Osteocyte (in vitro differentiated cells): ENCODE measurements around the gene SAMD14. TPM values are rescaled to one million over a fixed set of nuclear protein-coding genes. Genes with fewer than 3 reads are reported as not detected.

ENCODE experiments used
- DNase-seq: peaks from one replicate; pipeline ENCODE4 v3.0.0; 2021; ENCODE audit warnings: mixed read lengths; ENCODE audit not compliant: unreplicated experiment; ENCODE audit errors: extremely low spot score
- H3K27ac Mint-ChIP-seq: one replicate; pipeline ENCODE4 v1.8.0; 2021; ENCODE audit warnings: mild to moderate bottlenecking, mixed read lengths; ENCODE audit not compliant: unreplicated experiment
- H3K27me3 Mint-ChIP-seq: one replicate; pipeline ENCODE4 v1.8.0; 2021; ENCODE audit warnings: mixed read lengths; ENCODE audit not compliant: unreplicated experiment
- H3K36me3 Mint-ChIP-seq: one replicate; pipeline ENCODE4 v1.8.0; 2021; ENCODE audit warnings: mixed read lengths; ENCODE audit not compliant: unreplicated experiment
- H3K4me1 Mint-ChIP-seq: one replicate; pipeline ENCODE4 v1.8.0; 2021; ENCODE audit warnings: mixed read lengths; ENCODE audit not compliant: unreplicated experiment
- H3K4me3 Mint-ChIP-seq: one replicate; pipeline ENCODE4 v1.8.0; 2021; ENCODE audit warnings: mild to moderate bottlenecking, moderate library complexity, mixed read lengths; ENCODE audit not compliant: unreplicated experiment
- H3K9me3 Mint-ChIP-seq: one replicate; pipeline ENCODE4 v1.8.0; 2021; ENCODE audit warnings: mixed read lengths; ENCODE audit not compliant: unreplicated experiment
- CTCF ChIP-seq: fragments of 200-600 bp; sonication (generic); IDR thresholded peaks from 2 replicates; pipeline ENCODE4 v1.5.0; 2021; ENCODE audit warnings: antibody characterized with exemption, mild to moderate bottlenecking, moderate library complexity
- total RNA-seq: library from RNA; stranded (reverse); gene quantifications from 2 replicates; pipeline ENCODE4 v1.2.1, GENCODE V29; 2021

SAMD14 gene
- total RNA-seq, 1 donor from 2014 or later = 36.8 TPM

- no peak for TF ChIP-seq CTCF
- H3K36me3 Mint-ChIP-seq = peaks cover 13% of the 10 kb centered on the region
- DNase-seq = no peak
- H3K27ac Mint-ChIP-seq = peak overlapping the region; percentile 67
- H3K4me1 Mint-ChIP-seq = peaks cover 61% of the 10 kb centered on the region
- no peaks in the 10 kb centered on the region for H3K27me3 Mint-ChIP-seq
- H3K9me3 Mint-ChIP-seq = no peaks in the 10 kb centered on the region
- H3K4me3 Mint-ChIP-seq = no peak overlapping the region
Observed at GRCh38 chr17:50132104-50132794, 2.3 kb upstream of the SAMD14 start.

DNA sequence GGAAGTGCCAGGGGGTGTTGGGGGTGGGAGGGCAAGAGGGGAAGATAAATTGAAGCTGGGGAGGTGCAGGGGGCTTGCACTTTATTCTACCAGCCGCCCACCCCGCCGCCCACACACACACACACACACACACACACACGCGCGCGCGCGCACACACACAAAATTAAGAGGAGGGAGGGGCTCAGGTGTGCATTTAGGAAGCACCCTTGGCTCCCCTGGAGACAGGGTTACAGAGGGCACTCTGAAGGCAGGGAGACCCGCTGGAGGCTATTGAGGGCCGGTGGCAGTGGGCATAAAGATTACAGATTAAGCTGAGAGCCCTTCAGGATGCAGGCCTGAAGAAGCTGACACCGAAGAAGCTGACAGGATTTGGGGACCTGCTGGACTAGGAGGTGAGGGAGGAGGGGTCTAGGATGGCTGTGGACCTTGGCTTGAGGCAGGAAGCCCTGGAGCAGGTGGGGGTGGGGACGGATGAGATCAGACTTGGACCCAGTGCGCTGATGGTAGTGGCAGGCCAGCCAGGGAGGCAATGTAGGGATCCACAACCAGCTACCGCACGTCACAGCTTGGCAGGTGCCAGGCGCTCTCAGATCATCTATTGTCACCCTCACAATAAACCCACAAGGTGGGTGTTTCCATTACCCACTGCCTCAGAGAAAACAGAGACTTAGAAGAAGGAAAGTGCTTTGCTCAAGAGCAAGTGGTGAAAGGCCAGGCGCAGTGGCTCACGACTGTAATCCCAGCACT is 772 bp upstream of the SAMD14 start:
- Mint-ChIP-seq H3K36me3 (peaks cover 3% of the 10 kb centered on the region), H3K4me3 (peak overlapping the region; percentile 70), H3K27ac (peak overlapping the region; percentile 57), H3K27me3 (no peaks in the 10 kb centered on the region), H3K9me3 (no peaks in the 10 kb centered on the region), H3K4me1 (peaks cover 49% of the 10 kb centered on the region)
- no peak for DNase-seq
- TF ChIP-seq CTCF = no peak

DNA sequence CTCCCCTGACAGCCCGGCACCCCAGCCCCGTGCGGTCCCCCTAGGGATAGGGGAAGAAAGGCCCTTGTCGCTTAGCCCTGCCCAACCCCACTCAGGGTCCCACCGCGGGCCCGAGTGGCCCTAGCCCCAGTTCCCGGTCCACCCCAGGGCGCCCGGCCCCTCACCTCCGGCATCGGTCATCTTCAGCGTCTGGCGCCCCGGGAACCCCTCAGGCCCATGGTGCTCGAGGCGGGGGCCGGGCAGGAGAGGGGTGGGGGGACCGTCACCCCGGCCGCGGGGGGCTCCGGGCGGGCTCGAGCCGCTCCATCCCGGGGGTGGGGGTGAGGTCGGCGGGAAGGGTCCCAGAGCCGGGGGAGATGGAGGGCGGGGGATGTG is 620 bp downstream of the SAMD14 start:
- no peak for DNase-seq
- Mint-ChIP-seq H3K36me3 (no peaks in the 10 kb centered on the region), H3K9me3 (no peaks in the 10 kb centered on the region), H3K27me3 (no peaks in the 10 kb centered on the region), H3K4me1 (peaks cover 40% of the 10 kb centered on the region), H3K27ac (no peak overlapping the region), H3K4me3 (peak overlapping the region; percentile 93)
- no peak for TF ChIP-seq CTCF

DNA sequence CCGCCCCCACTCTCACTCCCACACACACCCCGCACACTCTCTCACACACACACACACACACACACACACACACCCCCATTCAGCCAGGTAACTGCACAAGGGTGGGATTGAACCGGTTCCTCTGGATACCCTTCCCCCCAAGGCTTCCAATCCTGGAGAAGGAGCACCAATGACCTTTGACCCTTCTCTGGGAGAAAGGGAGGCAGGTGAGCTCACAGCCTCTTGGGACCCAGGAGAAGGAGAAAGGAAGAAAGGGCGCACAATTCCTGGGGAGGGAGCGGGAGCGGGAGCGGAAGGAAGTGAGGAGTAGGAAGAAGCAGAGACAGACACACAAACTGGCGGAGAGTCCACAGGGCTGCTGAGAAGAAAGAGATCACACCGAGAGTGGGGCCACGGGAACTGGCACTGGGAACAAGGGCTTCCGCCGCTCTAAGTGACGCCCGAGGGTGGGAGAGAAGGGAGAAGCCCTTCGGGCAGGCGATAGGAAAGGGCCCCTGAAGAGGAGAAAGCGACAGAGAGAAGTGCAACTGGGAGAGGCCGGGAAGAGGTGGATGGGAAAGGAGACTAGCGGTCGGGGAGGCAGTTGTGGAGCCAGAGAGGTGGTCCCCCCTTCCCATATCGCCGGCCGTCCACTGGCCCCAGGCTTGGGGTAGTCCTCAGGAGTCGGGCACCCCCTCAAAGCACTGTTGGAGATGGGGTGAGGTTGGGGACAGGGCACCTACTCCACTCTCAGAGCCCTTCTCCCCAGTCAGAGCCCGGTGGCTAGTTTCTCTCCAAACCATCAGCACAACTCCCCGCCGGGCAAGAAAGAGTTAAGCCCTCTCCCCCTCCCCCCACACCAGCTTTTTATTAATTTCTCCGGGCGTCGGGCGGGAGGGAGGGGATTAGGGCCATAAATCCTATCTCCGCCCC is 1.3 kb downstream of the SAMD14 start:
- DNase-seq = no peak
- no peak for TF ChIP-seq CTCF
- Mint-ChIP-seq H3K27ac (peak overlapping the region; percentile 94), H3K27me3 (no peaks in the 10 kb centered on the region), H3K4me3 (peak overlapping the region; percentile 93), H3K36me3 (no peaks in the 10 kb centered on the region), H3K4me1 (peaks cover 40% of the 10 kb centered on the region), H3K9me3 (no peaks in the 10 kb centered on the region)
